ENCODE measurements around the gene FUS. TPM values are rescaled to one million over a fixed set of nuclear protein-coding genes. Genes with fewer than 3 reads are reported as not detected.
"Not testable (repeated sequence)": the region's sequence is repeated elsewhere in the genome, so short reads cannot be mapped to it uniquely, and the experiment has no call there.

FUS gene
- total RNA-seq, 3 donors from 2014 or later (not counting 1 experiment from before 2014, with no cell fraction given): 872 to 934 (median 918) TPM

DNA sequence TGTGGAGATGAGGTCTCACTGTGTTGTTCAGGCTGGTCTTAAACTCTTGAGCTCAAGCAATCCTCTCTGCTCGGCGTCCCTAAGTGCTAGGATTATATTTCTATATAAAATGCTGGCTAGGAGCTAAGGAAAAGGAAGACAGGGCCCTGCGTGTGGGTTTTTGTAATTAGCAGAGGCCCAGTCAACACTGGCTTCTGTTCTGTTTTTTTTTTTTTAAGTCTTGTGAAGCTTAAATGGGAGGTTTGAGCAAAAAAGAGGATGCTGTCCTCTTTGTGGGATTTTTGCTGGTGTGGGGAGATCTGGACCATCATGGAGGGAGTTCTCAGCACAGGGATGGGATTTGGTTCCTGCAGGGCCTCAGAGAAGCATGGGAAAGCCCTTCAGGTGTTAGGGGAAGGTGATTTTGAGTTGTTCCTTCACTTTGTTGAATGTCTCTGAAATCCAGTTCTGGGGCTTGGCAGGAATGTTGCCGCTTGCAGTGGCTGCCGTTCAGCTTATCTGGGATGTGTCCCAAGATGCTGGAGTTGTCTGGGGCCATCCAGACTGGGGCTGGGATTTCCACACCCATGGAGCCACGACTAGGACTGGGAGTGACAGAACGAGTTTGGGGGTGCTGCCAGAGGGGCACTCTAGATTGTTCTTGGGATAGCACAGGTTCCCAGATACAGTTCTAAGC, 18.4 kb downstream of the FUS start:
- Histone ChIP-seq H3K4me3 (ENCODE audit: low read length) (no peak overlapping the region), H3K27ac (ENCODE audit: low read length) (no peak overlapping the region), H3K9me3 (ENCODE audit: control insufficient read depth, insufficient read depth, low read length) (no peaks in the 10 kb centered on the region), H3K36me3 (ENCODE audit: control insufficient read depth, insufficient read depth, low read length) (peaks cover 38% of the 10 kb centered on the region), H3K4me1 (ENCODE audit: control insufficient read depth, insufficient read depth, low read length) (peaks cover 52% of the 10 kb centered on the region), H3K27me3 (ENCODE audit: control insufficient read depth, insufficient read depth, low read length) (no peaks in the 10 kb centered on the region)
- Mint-ChIP-seq H3K27me3 (ENCODE audit: low read depth in 2 of 2) (no peaks in the 10 kb centered on the region), H3K27ac (peak overlapping the region; percentile 71 to 87), H3K4me1 (peaks cover 55 to 57% of the 10 kb centered on the region in 2 donors), H3K9me3 (no peaks in the 10 kb centered on the region), H3K36me3 (no peaks in the 10 kb centered on the region), H3K4me3 (no peak overlapping the region)
- DNase-seq: peak in 1 of 2 donors; percentile 7
- intact Hi-C loops (cut with micrococcal nuclease): no loop called here
- ATAC-seq: no peak
- no peak for TF ChIP-seq CTCF (IDR thresholded peaks at IDR 0.05)
- WGBS (ENCODE audit: insufficient coverage): 80% methylated on average over 7 of the region's 7 CpGs

- no peaks in the 10 kb centered on the region for H3K27me3 Mint-ChIP-seq (ENCODE audit: low read depth in 2 of 2)
- H3K4me3 ChIP-seq (ENCODE audit: low read length): no peak overlapping the region
- H3K36me3 ChIP-seq (ENCODE audit: control insufficient read depth, insufficient read depth, low read length): peaks cover 26% of the 10 kb centered on the region
- no peaks in the 10 kb centered on the region for H3K9me3 Mint-ChIP-seq
- no peaks in the 10 kb centered on the region for H3K9me3 ChIP-seq (ENCODE audit: control insufficient read depth, insufficient read depth, low read length)
- H3K36me3 Mint-ChIP-seq: no peaks in the 10 kb centered on the region
- peak overlapping the region; percentile 82 to 87 for H3K27ac Mint-ChIP-seq
- ATAC-seq (no peak), DNase-seq (peak in 1 of 2 donors; percentile 13)
- no peaks in the 10 kb centered on the region for H3K27me3 ChIP-seq (ENCODE audit: control insufficient read depth, insufficient read depth, low read length)
- 93% methylated on average over 5 of the region's 5 CpGs for WGBS (ENCODE audit: insufficient coverage)
- peak overlapping the region; percentile 52 for H3K4me3 Mint-ChIP-seq
- peaks cover 52% of the 10 kb centered on the region for H3K4me1 ChIP-seq (ENCODE audit: control insufficient read depth, insufficient read depth, low read length)
- H3K27ac ChIP-seq (ENCODE audit: low read length): no peak overlapping the region
- intact Hi-C loops (cut with micrococcal nuclease): loop anchor here (5.0 kb wide), 3 partner anchors 133 to 243 kb away; partner anchors contain the start of gene ZNF843
- peaks cover 53 to 55% of the 10 kb centered on the region in 2 donors for H3K4me1 Mint-ChIP-seq
- TF ChIP-seq CTCF (IDR thresholded peaks at IDR 0.05): no peak
Observed at GRCh38 chr16:31199430-31200041, 19.6 kb downstream of the FUS start.

GRCh38 chr16:31200111-31200510, 20.2 kb downstream of the FUS start:
- ATAC-seq; H3K36me3 Mint-ChIP-seq; H3K27me3 Mint-ChIP-seq (ENCODE audit: low read depth in 2 of 2); H3K4me3 ChIP-seq (ENCODE audit: low read length); H3K27me3 ChIP-seq (ENCODE audit: control insufficient read depth, insufficient read depth, low read length); H3K9me3 Mint-ChIP-seq; H3K9me3 ChIP-seq (ENCODE audit: control insufficient read depth, insufficient read depth, low read length); H3K27ac ChIP-seq (ENCODE audit: low read length): not testable (repeated sequence)
- Histone ChIP-seq H3K36me3 (ENCODE audit: control insufficient read depth, insufficient read depth, low read length) (peaks cover 20% of the 10 kb centered on the region), H3K4me1 (ENCODE audit: control insufficient read depth, insufficient read depth, low read length) (peaks cover 52% of the 10 kb centered on the region)
- 88% methylated on average over 8 of the region's 8 CpGs for WGBS (ENCODE audit: insufficient coverage)
- H3K27ac Mint-ChIP-seq: peak overlapping the region; percentile 82 to 87
- H3K4me1 Mint-ChIP-seq: peaks cover 54 to 59% of the 10 kb centered on the region in 2 donors
- intact Hi-C loops (cut with micrococcal nuclease): loop anchor here (5.0 kb wide), 3 partner anchors 132 to 242 kb away; partner anchors contain the start of gene ZNF843
- DNase-seq: peak in 1 of 2 donors; percentile 7
- peak overlapping the region; percentile 52 for H3K4me3 Mint-ChIP-seq

DNA sequence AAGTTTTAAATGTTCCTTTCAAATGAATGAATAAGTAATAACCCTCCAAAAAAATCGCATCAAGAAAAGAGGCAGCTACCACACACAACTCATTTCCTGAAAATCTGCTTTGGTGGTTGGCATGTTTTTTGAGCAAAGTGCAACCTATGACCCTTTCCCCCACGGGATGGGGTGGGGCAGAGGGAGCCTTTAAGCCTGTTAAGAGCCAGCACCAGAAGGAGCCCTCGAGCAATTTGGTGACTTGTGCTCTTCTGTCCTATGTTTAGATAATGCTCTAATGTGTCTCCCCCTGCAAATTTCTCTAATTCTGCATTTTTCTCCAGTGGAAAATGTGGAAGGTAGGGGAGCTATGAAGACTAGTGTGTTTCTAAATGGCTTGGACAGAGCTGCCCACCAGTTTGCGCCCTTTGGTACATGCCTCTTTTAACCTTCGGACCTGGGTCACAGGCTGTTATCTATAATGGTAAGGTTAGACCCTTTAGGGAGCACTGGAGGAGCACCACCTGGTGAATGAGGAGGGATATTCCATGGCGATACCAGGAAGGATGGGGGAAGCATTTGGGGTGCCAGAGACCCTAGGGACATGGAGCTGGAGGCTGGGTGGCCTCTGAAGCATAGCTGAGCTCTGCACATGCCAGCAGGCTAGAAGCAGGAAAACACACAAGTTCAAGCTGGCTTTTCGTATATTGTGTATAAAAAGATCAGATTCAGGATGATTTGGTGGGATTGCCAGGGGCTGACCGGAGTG, 21.1 kb downstream of the FUS start:
- DNase-seq: peak in 1 of 2 donors; percentile 78
- Mint-ChIP-seq H3K27ac (peak overlapping the region; percentile 87 to 89), H3K4me1 (peaks cover 49 to 60% of the 10 kb centered on the region in 2 donors), H3K27me3 (ENCODE audit: low read depth in 2 of 2) (no peaks in the 10 kb centered on the region), H3K4me3 (peak overlapping the region; percentile 91), H3K36me3 (no peaks in the 10 kb centered on the region), H3K9me3 (no peaks in the 10 kb centered on the region)
- H3K9me3 ChIP-seq (ENCODE audit: control insufficient read depth, insufficient read depth, low read length): no peaks in the 10 kb centered on the region
- no peaks in the 10 kb centered on the region for H3K27me3 ChIP-seq (ENCODE audit: control insufficient read depth, insufficient read depth, low read length)
- peak; percentile 22 to 45 (median 27) for ATAC-seq
- TF ChIP-seq CTCF (IDR thresholded peaks at IDR 0.05): no peak
- 53% methylated on average over 8 of the region's 8 CpGs for WGBS (ENCODE audit: insufficient coverage)
- peak overlapping the region; percentile 67 for H3K27ac ChIP-seq (ENCODE audit: low read length)
- peaks cover 13% of the 10 kb centered on the region for H3K36me3 ChIP-seq (ENCODE audit: control insufficient read depth, insufficient read depth, low read length)
- H3K4me3 ChIP-seq (ENCODE audit: low read length): peak overlapping the region; percentile 67
- intact Hi-C loops (cut with micrococcal nuclease): loop anchor here (5.0 kb wide), 3 partner anchors 131 to 241 kb away; partner anchors contain the start of gene ZNF843
- peaks cover 52% of the 10 kb centered on the region for H3K4me1 ChIP-seq (ENCODE audit: control insufficient read depth, insufficient read depth, low read length)
